ENCODE data around the gene TSACC. TPM values are rescaled to one million over a fixed set of nuclear protein-coding genes. Genes with fewer than 3 reads are reported as not detected.
A peak's percentile ranks its signal among the peaks of the same experiment; 100 is the strongest.
"Not testable (repeated sequence)": the region's sequence is repeated elsewhere in the genome, so short reads cannot be mapped to it uniquely, and the experiment has no call there.

The TSACC gene
- 0.40 TPM for total RNA-seq

GRCh38 chr1:156338180-156338976 lies at the start of gene TSACC, which contains the start of gene CCT3:
Gene TSACC (plus strand): TSS chr1:156338526. CDS start chr1:156339758, 1,232 bp downstream.
Gene CCT3 (minus strand): TSS chr1:156338292. CDS start chr1:156338184, 108 bp downstream.
- ATAC-seq (peak; percentile 94), DNase-seq (ENCODE audit: low spot score) (peak; percentile 100)

- ATAC-seq (no peak), DNase-seq (ENCODE audit: low spot score) (no peak)
These were observed 48.5 kb upstream of the TSACC start for GRCh38 chr1:156289857-156290256.

- peak; percentile 98 for DNase-seq (ENCODE audit: low spot score)
These were observed 46.9 kb upstream of the TSACC start for GRCh38 chr1:156291226-156292061.

GRCh38 chr1:156293098-156293434 lies 45.3 kb upstream of the TSACC start:
- no peak for DNase-seq (ENCODE audit: low spot score)
- no peak for ATAC-seq

More at GRCh38 chr1:156291226-156292061, 46.9 kb upstream of the TSACC start:
- ATAC-seq: peak; percentile 94

- ATAC-seq: no peak
These were observed 44.4 kb upstream of the TSACC start for GRCh38 chr1:156293895-156294294.

GRCh38 chr1:156295391-156295947 lies 42.9 kb upstream of the TSACC start, which contains the start of gene GLMP:
Gene GLMP (minus strand): TSS chr1:156295679. CDS start chr1:156295645, 34 bp downstream.
- DNase-seq (ENCODE audit: low spot score) (peak; percentile 74), ATAC-seq (peak; percentile 46)

More at GRCh38 chr1:156293895-156294294, 44.4 kb upstream of the TSACC start:
- DNase-seq (ENCODE audit: low spot score): no peak

GRCh38 chr1:156298852-156299357 lies 39.4 kb upstream of the TSACC start, which contains the start of gene VHLL:
Gene VHLL (minus strand): TSS chr1:156299307. CDS start chr1:156299189, 118 bp downstream.
- DNase-seq (ENCODE audit: low spot score) (no peak), ATAC-seq (no peak)

GRCh38 chr1:156303241-156303640 lies 35.1 kb upstream of the TSACC start:
- DNase-seq (ENCODE audit: low spot score): no peak
- ATAC-seq: no peak

- DNase-seq (ENCODE audit: low spot score) (no peak), ATAC-seq (no peak)
These were observed 33.1 kb upstream of the TSACC start for GRCh38 chr1:156305215-156305614.

GRCh38 chr1:156308078-156308477 lies 30.2 kb upstream of the TSACC start:
- ATAC-seq: no peak
- no peak for DNase-seq (ENCODE audit: low spot score)

GRCh38 chr1:156310962-156311361 lies 27.4 kb upstream of the TSACC start:
- no peak for DNase-seq (ENCODE audit: low spot score)

GRCh38 chr1:156316909-156317308 lies 21.4 kb upstream of the TSACC start:
- ATAC-seq (no peak), DNase-seq (ENCODE audit: low spot score) (no peak)

More at GRCh38 chr1:156310962-156311361, 27.4 kb upstream of the TSACC start:
- ATAC-seq: no peak

- no peak for DNase-seq (ENCODE audit: low spot score)
- ATAC-seq: peak; percentile 53
These were observed 18.7 kb upstream of the TSACC start for GRCh38 chr1:156319664-156320063.

GRCh38 chr1:156320560-156320959 lies 17.8 kb upstream of the TSACC start:
- DNase-seq (ENCODE audit: low spot score): no peak
- no peak for ATAC-seq

- ATAC-seq; DNase-seq (ENCODE audit: low spot score): not testable (repeated sequence)
These were observed 15.1 kb upstream of the TSACC start for GRCh38 chr1:156323179-156323578.

GRCh38 chr1:156336242-156336641 lies 2.1 kb upstream of the TSACC start:
- ATAC-seq: no peak
- DNase-seq (ENCODE audit: low spot score): no peak

- no peak for DNase-seq (ENCODE audit: low spot score)
These were observed 1.1 kb upstream of the TSACC start for GRCh38 chr1:156337052-156337887.

GRCh38 chr1:156337888-156338179 lies 492 bp upstream of the TSACC start:
- no peak for DNase-seq (ENCODE audit: low spot score)
- ATAC-seq: no peak

More at GRCh38 chr1:156337052-156337887, 1.1 kb upstream of the TSACC start:
- peak; percentile 1 for ATAC-seq

GRCh38 chr1:156342166-156342955 lies 4.0 kb downstream of the TSACC start:
- no peak for DNase-seq (ENCODE audit: low spot score)
- ATAC-seq: no peak
